HG03039 (cell line): ENCODE measurements around the gene EDC3.

Source experiments
- ATAC-seq: cut with Tn5 transposase; IDR thresholded peaks from one replicate; pipeline ENCODE4 v1.9.1; 2021; ENCODE audit warnings: mild to moderate bottlenecking, moderate library complexity; ENCODE audit not compliant: unreplicated experiment

The EDC3 gene

GRCh38 chr15:74626752-74627692 is 68.8 kb downstream of the EDC3 start:
- ATAC-seq = no peak

GRCh38 chr15:74626336-74626735 is 69.5 kb downstream of the EDC3 start:
- ATAC-seq = no peak

- no peak for ATAC-seq
Observed at GRCh38 chr15:74625693-74626092, 70.1 kb downstream of the EDC3 start.

- no peak for ATAC-seq
Observed at GRCh38 chr15:74624020-74624602, 71.7 kb downstream of the EDC3 start.

- no peak for ATAC-seq
Observed at GRCh38 chr15:74622758-74623157, 73.1 kb downstream of the EDC3 start.

GRCh38 chr15:74621936-74622335 is 73.9 kb downstream of the EDC3 start:
- no peak for ATAC-seq

GRCh38 chr15:74621546-74621920 is 74.3 kb downstream of the EDC3 start:
- no peak for ATAC-seq

- no peak for ATAC-seq
Observed at GRCh38 chr15:74620636-74621545, 74.9 kb downstream of the EDC3 start.

GRCh38 chr15:74619916-74620635 is 75.7 kb downstream of the EDC3 start:
- ATAC-seq = no peak

- no peak for ATAC-seq
Observed at GRCh38 chr15:74618841-74619596, 76.8 kb downstream of the EDC3 start.

GRCh38 chr15:74616996-74617395 is 78.8 kb downstream of the EDC3 start:
- ATAC-seq = no peak

- ATAC-seq = no peak
Observed at GRCh38 chr15:74616366-74616939, 79.4 kb downstream of the EDC3 start.

- ATAC-seq = peak; percentile 80
Observed at GRCh38 chr15:74615508-74616365, 80.1 kb downstream of the EDC3 start, which contains the start of gene CLK3. CLK3 (plus strand) TSS chr15:74615836; CDS start chr15:74619197, 3,361 bp downstream.

- ATAC-seq = peak; percentile 35
Observed at GRCh38 chr15:74614744-74615507, 80.9 kb downstream of the EDC3 start.

GRCh38 chr15:74613953-74614743 is 81.7 kb downstream of the EDC3 start:
- no peak for ATAC-seq

GRCh38 chr15:74613089-74613952 is 82.5 kb downstream of the EDC3 start:
- no peak for ATAC-seq
